HepG2 (cell line): ENCODE measurements around the gene SMPD2. TPM values are rescaled to one million over a fixed set of nuclear protein-coding genes. Genes with fewer than 3 reads are reported as not detected.
A peak's percentile ranks its signal among the peaks of the same experiment; 100 is the strongest.

Source experiments
- BHLHE40 ChIP-seq: IDR thresholded peaks from 2 replicates; pipeline ENCODE4 v1.6.1; 2011; ENCODE audit warnings: low read length, improper control_type of control experiment
- FOXJ3 ChIP-seq: sonication (generic); formaldehyde crosslinking; IDR thresholded peaks from 2 replicates; pipeline ENCODE4 v1.4.0; 2020; ENCODE audit warnings: missing genetic modification reagents, mild to moderate bottlenecking, borderline replicate concordance
- FOXK1 ChIP-seq: sonication (generic); formaldehyde crosslinking; IDR thresholded peaks from 2 replicates; pipeline ENCODE4 v1.4.0; 2020; ENCODE audit warnings: low read depth, missing genetic modification reagents, borderline replicate concordance
- HCFC1 ChIP-seq: fragments of 150-350 bp; IDR thresholded peaks from 2 replicates; pipeline ENCODE4 v1.6.1; 2014; ENCODE audit warnings: low read depth, low read length
- HOXA9 ChIP-seq: sonication (generic); formaldehyde crosslinking; IDR thresholded peaks from 2 replicates; pipeline ENCODE4 v1.8.1; 2022; ENCODE audit warnings: missing genetic modification reagents, mild to moderate bottlenecking, moderate library complexity, borderline replicate concordance
- RBFOX2 ChIP-seq: fragments of 200-400 bp; formaldehyde crosslinking; IDR thresholded peaks from 2 replicates; pipeline ENCODE4 v1.6.1; 2017; ENCODE audit warnings: low read depth, mild to moderate bottlenecking, low read length
- ZBTB7A ChIP-seq: sonication (generic); formaldehyde crosslinking; IDR thresholded peaks from 2 replicates; pipeline ENCODE4 v1.8.0; 2022; ENCODE audit warnings: mild to moderate bottlenecking, missing genetic modification reagents
- ZMAT3 ChIP-seq: sonication (generic); formaldehyde crosslinking; conservative IDR thresholded peaks from 2 replicates; pipeline ENCODE4 v1.7.0; 2021; ENCODE audit warnings: missing genetic modification reagents
- ZNF354B ChIP-seq: sonication (generic); formaldehyde crosslinking; IDR thresholded peaks from 2 replicates; pipeline ENCODE4 v1.8.0; 2022; ENCODE audit warnings: mild to moderate bottlenecking, missing genetic modification reagents
- ZNF496 ChIP-seq: sonication (generic); formaldehyde crosslinking; IDR thresholded peaks from 2 replicates; pipeline ENCODE4 v1.8.1; 2023; ENCODE audit warnings: mild to moderate bottlenecking, moderate library complexity, missing genetic modification reagents; ENCODE audit not compliant: insufficient replicate concordance
- ZNF547 ChIP-seq: sonication (generic); formaldehyde crosslinking; IDR thresholded peaks from 2 replicates; pipeline ENCODE4 v1.5.1; 2020; ENCODE audit warnings: mild to moderate bottlenecking, missing genetic modification reagents
- ZNF761 ChIP-seq: sonication (generic); formaldehyde crosslinking; conservative IDR thresholded peaks from 2 replicates; pipeline ENCODE4 v1.4.0; 2020; ENCODE audit warnings: mild to moderate bottlenecking, missing genetic modification reagents
- ZSCAN22 ChIP-seq: sonication (generic); formaldehyde crosslinking; IDR thresholded peaks from 2 replicates; pipeline ENCODE4 v1.4.0; 2020; ENCODE audit warnings: mild to moderate bottlenecking, missing genetic modification reagents
- polyA plus RNA-seq, 8 experiments: library from polyadenylated mRNA; depleted of rRNA in 3 of 8; stranded (reverse) in 7 of 8; unstranded in 1 of 8; fragments of >200 nt; fragmentation: Illumina TruSeq in 4 of 8; extraction: Trizol in 4 of 8; gene quantifications; 2 replicates each; pipeline versions ENCODE4 v1.2.1 to v1.2.3, GENCODE V29; 2011 to 2016; ENCODE audit warnings: low read depth in 4 of 8, missing spikeins in 1 of 8, mixed read lengths in 1 of 8; ENCODE audit not compliant: insufficient read depth in 1 of 8
- total RNA-seq, 5 experiments: library from RNA; depleted of rRNA; stranded (reverse); fragments of >200 nt; fragmentation: Illumina TruSeq; extraction: Trizol; gene quantifications; 2 replicates each; pipeline ENCODE4 v1.2.3, GENCODE V29; 2016; ENCODE audit warnings: low read depth in 1 of 5
- TF ChIP-seq, protein P1 (sequence below): sonication (generic); formaldehyde crosslinking; IDR thresholded peaks from 2 replicates; pipeline ENCODE4 v1.4.0; 2020; ENCODE audit warnings: missing genetic modification reagents
- TF ChIP-seq, protein P2 (sequence below): sonication (generic); formaldehyde crosslinking; IDR thresholded peaks from 2 replicates; pipeline ENCODE4 v1.4.0; 2020; ENCODE audit warnings: missing genetic modification reagents
- TF ChIP-seq, protein P3 (sequence below): sonication (generic); formaldehyde crosslinking; IDR thresholded peaks from 2 replicates; pipeline ENCODE4 v1.4.0; 2020; ENCODE audit warnings: missing genetic modification reagents, borderline replicate concordance
- TF ChIP-seq, protein P4 (sequence below): sonication (generic); formaldehyde crosslinking; IDR thresholded peaks from 2 replicates; pipeline ENCODE4 v1.4.0; 2020; ENCODE audit warnings: mild to moderate bottlenecking, missing genetic modification reagents

SMPD2 gene
- total and polyA plus RNA-seq, 2 of the 13 experiments (the other 11 are each of a cell fraction or from before 2014, with no cell fraction given) = 5.9 to 10.6 TPM

DNA sequence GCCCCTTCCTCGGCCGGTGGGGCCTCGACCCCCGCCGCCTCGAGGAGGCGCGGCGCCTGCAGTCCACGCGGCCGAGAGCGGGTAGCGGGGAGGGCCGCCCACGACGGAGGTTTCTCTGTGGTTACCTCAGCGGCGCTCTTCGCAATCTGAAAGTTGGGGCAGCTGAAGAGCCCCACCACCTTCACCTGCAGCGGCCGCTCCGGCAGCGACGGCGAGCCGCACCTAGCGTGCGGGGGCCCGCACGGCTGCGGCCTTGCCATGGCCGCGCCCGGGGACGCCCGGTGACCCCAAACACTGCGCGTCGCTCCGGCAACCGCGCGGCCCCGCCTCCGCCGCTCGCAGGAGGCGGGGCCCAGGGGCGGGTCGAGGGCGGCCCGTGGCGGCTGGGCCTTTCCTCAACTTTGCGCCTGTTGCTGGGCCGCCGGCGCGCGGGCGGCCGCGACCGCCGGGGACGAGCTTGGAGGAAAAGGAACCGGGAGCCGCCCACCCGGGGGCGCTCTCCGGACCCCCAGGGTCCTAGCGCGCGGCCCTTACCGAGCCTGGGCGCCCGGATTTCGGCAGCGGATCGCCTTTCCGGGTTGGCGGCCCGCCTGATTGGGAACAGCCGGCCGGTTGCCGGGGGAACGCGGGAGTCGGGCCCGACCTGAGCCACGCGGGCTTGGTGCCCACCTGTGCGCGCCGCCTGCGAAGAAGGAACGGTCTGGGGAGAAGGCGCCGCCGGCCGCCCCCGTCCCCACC lies at the start of gene SMPD2, which contains the start of gene PPIL6 (continued):
- TF ChIP-seq, protein P1, sequence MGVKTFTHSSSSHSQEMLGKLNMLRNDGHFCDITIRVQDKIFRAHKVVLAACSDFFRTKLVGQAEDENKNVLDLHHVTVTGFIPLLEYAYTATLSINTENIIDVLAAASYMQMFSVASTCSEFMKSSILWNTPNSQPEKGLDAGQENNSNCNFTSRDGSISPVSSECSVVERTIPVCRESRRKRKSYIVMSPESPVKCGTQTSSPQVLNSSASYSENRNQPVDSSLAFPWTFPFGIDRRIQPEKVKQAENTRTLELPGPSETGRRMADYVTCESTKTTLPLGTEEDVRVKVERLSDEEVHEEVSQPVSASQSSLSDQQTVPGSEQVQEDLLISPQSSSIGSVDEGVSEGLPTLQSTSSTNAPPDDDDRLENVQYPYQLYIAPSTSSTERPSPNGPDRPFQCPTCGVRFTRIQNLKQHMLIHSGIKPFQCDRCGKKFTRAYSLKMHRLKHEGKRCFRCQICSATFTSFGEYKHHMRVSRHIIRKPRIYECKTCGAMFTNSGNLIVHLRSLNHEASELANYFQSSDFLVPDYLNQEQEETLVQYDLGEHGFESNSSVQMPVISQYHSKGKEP (CRISPR knock-in tag) = 0 out of 2 replicates have a peak, but pooled peaks have one; percentile 58
- TF ChIP-seq ZNF354B (CRISPR knock-in tag) (no peak), BHLHE40 (no peak), ZNF547 (CRISPR knock-in tag) (peak; percentile 81; the same call in 1 of the 2 replicates), RBFOX2 (peak; percentile 73), ZNF761 (CRISPR knock-in tag) (peak; percentile 49; the same call in 1 of the 2 replicates), FOXK1 (peak; percentile 40; the same call in 1 of the 2 replicates), HOXA9 (peak; percentile 56; the same call in 1 of the 2 replicates), HCFC1 (0 out of 2 replicates have a peak, but pooled peaks have one; percentile 9), ZMAT3 (CRISPR knock-in tag) (0 out of 2 replicates have a peak, but pooled peaks have one; percentile 60), ZSCAN22 (CRISPR knock-in tag) (0 out of 2 replicates have a peak, but pooled peaks have one; percentile 23), ZNF496 (CRISPR knock-in tag) (no peak), ZBTB7A (CRISPR knock-in tag) (peak; percentile 87), FOXJ3 (CRISPR knock-in tag) (no peak)
- TF ChIP-seq, protein P2, sequence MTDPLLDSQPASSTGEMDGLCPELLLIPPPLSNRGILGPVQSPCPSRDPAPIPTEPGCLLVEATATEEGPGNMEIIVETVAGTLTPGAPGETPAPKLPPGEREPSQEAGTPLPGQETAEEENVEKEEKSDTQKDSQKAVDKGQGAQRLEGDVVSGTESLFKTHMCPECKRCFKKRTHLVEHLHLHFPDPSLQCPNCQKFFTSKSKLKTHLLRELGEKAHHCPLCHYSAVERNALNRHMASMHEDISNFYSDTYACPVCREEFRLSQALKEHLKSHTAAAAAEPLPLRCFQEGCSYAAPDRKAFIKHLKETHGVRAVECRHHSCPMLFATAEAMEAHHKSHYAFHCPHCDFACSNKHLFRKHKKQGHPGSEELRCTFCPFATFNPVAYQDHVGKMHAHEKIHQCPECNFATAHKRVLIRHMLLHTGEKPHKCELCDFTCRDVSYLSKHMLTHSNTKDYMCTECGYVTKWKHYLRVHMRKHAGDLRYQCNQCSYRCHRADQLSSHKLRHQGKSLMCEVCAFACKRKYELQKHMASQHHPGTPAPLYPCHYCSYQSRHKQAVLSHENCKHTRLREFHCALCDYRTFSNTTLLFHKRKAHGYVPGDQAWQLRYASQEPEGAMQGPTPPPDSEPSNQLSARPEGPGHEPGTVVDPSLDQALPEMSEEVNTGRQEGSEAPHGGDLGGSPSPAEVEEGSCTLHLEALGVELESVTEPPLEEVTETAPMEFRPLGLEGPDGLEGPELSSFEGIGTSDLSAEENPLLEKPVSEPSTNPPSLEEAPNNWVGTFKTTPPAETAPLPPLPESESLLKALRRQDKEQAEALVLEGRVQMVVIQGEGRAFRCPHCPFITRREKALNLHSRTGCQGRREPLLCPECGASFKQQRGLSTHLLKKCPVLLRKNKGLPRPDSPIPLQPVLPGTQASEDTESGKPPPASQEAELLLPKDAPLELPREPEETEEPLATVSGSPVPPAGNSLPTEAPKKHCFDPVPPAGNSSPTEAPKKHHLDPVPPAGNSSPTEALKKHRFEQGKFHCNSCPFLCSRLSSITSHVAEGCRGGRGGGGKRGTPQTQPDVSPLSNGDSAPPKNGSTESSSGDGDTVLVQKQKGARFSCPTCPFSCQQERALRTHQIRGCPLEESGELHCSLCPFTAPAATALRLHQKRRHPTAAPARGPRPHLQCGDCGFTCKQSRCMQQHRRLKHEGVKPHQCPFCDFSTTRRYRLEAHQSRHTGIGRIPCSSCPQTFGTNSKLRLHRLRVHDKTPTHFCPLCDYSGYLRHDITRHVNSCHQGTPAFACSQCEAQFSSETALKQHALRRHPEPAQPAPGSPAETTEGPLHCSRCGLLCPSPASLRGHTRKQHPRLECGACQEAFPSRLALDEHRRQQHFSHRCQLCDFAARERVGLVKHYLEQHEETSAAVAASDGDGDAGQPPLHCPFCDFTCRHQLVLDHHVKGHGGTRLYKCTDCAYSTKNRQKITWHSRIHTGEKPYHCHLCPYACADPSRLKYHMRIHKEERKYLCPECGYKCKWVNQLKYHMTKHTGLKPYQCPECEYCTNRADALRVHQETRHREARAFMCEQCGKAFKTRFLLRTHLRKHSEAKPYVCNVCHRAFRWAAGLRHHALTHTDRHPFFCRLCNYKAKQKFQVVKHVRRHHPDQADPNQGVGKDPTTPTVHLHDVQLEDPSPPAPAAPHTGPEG = 0 out of 2 replicates have a peak, but pooled peaks have one; percentile 59
- TF ChIP-seq, protein P3, sequence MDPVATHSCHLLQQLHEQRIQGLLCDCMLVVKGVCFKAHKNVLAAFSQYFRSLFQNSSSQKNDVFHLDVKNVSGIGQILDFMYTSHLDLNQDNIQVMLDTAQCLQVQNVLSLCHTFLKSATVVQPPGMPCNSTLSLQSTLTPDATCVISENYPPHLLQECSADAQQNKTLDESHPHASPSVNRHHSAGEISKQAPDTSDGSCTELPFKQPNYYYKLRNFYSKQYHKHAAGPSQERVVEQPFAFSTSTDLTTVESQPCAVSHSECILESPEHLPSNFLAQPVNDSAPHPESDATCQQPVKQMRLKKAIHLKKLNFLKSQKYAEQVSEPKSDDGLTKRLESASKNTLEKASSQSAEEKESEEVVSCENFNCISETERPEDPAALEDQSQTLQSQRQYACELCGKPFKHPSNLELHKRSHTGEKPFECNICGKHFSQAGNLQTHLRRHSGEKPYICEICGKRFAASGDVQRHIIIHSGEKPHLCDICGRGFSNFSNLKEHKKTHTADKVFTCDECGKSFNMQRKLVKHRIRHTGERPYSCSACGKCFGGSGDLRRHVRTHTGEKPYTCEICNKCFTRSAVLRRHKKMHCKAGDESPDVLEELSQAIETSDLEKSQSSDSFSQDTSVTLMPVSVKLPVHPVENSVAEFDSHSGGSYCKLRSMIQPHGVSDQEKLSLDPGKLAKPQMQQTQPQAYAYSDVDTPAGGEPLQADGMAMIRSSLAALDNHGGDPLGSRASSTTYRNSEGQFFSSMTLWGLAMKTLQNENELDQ = no peak
- TF ChIP-seq, protein P4, sequence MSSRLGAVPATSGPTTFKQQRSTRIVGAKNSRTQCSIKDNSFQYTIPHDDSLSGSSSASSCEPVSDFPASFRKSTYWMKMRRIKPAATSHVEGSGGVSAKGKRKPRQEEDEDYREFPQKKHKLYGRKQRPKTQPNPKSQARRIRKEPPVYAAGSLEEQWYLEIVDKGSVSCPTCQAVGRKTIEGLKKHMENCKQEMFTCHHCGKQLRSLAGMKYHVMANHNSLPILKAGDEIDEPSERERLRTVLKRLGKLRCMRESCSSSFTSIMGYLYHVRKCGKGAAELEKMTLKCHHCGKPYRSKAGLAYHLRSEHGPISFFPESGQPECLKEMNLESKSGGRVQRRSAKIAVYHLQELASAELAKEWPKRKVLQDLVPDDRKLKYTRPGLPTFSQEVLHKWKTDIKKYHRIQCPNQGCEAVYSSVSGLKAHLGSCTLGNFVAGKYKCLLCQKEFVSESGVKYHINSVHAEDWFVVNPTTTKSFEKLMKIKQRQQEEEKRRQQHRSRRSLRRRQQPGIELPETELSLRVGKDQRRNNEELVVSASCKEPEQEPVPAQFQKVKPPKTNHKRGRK = no peak
